KOPT-K1 (cell line): ENCODE data around the gene ROPN1L.
A peak's percentile ranks its signal among the peaks of the same experiment; 100 is the strongest.

ENCODE experiments used
- H3K27ac ChIP-seq: fragments of 200-600 bp; sonication (generic); 2 replicates; pipeline ENCODE4 v1.5.1; 2016; ENCODE audit warnings: antibody characterized with exemption, mild to moderate bottlenecking, low read depth, low read length; ENCODE audit not compliant: poor library complexity, severe bottlenecking
- H3K36me3 ChIP-seq: fragments of 200-600 bp; sonication (generic); 2 replicates; pipeline ENCODE4 v1.5.1; 2017; ENCODE audit warnings: antibody characterized with exemption, mild to moderate bottlenecking, low read length, moderate library complexity; ENCODE audit not compliant: insufficient read depth
- H3K9me3 ChIP-seq: fragments of 200-600 bp; sonication (generic); 2 replicates; pipeline ENCODE4 v1.5.1; 2017; ENCODE audit warnings: antibody characterized with exemption, low read length, mild to moderate bottlenecking; ENCODE audit not compliant: insufficient read depth, poor library complexity, severe bottlenecking

ROPN1L gene

DNA sequence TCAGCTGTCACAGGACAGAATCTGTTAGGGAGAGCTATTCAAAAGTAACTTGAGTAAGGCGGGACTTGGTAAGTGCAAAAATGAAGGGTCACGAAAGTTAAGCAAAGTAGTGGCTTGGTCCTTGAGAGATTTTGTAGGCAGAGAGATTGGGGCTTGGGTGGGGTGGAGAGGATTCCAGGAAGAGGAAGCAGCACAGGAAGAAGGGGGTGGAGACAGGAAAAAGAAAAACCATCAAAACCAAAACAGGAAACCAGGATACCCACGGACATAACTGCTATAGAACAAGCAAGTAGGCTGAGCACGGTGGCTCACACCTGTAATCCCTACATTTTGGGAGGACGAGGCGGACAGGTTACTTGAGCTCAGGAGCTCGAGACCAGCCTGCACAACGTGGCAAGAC is 3.7 kb downstream of the ROPN1L start:
- no peaks in the 10 kb centered on the region for H3K36me3 ChIP-seq
- peak overlapping the region; percentile 62 for H3K27ac ChIP-seq
- peaks cover 5% of the 10 kb centered on the region for H3K9me3 ChIP-seq

GRCh38 chr5:10446490-10446889 is 4.8 kb downstream of the ROPN1L start:
- peak overlapping the region; percentile 62 for H3K27ac ChIP-seq
- peaks cover 5% of the 10 kb centered on the region for H3K9me3 ChIP-seq
- no peaks in the 10 kb centered on the region for H3K36me3 ChIP-seq

DNA sequence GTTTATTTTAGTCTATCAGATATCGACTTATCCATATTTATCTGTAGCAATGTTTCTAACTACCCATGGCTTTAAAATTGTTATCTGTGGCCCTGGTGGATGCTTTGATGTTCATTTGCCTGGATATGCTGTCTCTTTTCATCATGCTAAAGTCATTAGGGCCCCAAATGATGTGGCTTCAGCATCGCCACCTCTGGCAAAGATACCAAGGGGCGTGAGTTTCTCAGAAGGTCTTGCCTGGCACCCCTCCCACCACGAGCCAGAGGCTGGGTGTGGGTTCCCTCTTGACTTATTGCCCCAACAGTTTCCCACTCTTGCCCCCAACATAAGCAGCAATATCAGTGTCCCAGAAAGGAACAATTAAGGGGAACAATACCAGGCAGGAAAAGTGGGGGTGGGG is 5.4 kb downstream of the ROPN1L start:
- peak overlapping the region; percentile 62 for H3K27ac ChIP-seq
- H3K9me3 ChIP-seq, result peaks cover 5% of the 10 kb centered on the region
- no peaks in the 10 kb centered on the region for H3K36me3 ChIP-seq

DNA sequence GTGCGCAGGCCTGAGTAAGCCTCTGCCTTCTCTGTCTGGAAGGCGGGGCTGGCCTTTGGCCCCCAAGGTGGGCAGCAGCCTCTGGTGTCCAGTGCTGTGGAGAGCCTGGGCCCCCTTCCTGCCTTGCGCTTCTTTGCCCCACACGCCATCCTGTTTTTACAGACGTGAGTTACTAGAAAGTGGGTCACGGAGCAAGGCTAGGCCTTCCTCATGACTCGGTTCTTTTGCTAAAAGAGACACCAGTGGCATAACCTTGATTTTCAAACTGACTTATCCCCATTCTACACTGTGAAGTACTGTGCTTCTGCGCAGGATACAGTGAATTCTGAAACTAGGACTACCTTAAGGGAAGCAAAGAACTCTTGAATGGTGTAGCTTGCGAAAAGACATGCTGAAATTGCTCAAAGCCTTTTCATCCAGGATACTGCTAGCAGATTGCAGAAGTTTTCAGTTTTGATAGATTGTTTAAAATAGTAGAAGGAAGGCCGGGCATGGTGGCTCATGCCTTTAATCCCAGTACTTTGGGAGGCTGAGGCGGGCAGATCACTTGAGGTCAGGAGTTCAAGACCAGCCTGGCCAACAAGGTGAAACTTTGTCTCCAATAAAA is 7.2 kb downstream of the ROPN1L start:
- no peak overlapping the region for H3K27ac ChIP-seq

GRCh38 chr5:10451137-10451824 is 9.6 kb downstream of the ROPN1L start:
- no peaks in the 10 kb centered on the region for H3K9me3 ChIP-seq

More for the DNA sequence above, 7.2 kb downstream of the ROPN1L start:
- peaks cover 5% of the 10 kb centered on the region for H3K9me3 ChIP-seq
- no peaks in the 10 kb centered on the region for H3K36me3 ChIP-seq

GRCh38 chr5:10452768-10453331 is 11.2 kb downstream of the ROPN1L start:
- Histone ChIP-seq H3K9me3 (no peaks in the 10 kb centered on the region), H3K36me3 (no peaks in the 10 kb centered on the region), H3K27ac (no peak overlapping the region)

More at GRCh38 chr5:10451137-10451824, 9.6 kb downstream of the ROPN1L start:
- no peak overlapping the region for H3K27ac ChIP-seq
- no peaks in the 10 kb centered on the region for H3K36me3 ChIP-seq

DNA sequence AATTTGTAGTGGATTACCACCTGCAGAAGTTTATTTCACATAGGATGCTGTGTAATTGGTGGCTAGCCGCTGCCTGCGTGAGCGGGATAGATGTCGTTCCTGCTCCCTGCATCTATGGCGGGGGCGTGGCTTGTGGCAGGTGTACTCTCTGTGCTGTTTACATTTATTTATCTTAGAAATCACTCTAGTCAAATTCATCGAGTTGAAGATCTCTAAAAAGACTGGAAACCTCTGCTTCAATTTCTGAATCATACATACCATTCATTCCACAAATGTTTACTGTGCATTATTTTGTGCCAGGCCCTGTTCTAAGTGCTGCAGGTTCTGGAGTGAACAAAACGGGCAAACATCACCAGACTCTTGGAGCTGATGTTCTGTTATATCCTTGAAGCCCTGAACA is 11.9 kb downstream of the ROPN1L start:
- no peaks in the 10 kb centered on the region for H3K9me3 ChIP-seq
- H3K36me3 ChIP-seq, result no peaks in the 10 kb centered on the region
- H3K27ac ChIP-seq, result no peak overlapping the region

DNA sequence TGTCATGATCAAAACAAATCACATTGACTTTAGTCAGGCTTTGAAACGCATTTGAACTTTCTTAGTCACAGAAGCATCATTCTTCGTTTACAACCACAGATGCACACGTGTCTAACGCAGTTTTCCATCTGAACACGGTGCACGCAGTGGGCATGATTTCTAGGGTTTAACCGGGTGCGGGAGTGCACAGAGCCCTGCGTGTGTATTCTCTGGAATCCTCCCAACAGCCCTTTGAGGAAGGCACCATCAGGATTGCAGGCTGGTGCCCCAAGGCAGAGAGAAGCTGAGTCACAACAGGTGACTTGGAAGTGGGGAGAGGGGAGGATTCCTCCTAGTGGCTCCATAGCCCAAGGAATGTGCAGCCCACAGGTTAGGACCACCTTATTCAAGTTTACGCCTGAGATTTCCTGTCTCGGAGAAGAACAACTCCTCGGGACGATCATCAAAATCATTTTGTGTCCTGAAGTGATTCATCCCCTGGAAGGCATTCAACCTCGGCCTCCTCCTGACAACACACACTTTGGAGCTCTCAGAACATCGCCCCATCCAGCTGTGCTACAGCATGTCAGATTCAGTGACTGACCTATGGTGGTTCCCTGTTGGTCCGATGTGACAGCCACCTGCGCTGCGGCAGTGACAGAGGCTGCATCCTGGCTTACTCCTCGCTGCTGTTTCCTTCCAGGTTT is 13.1 kb downstream of the ROPN1L start:
- H3K27ac ChIP-seq, result no peak overlapping the region
- H3K36me3 ChIP-seq, result no peaks in the 10 kb centered on the region
- H3K9me3 ChIP-seq, result no peaks in the 10 kb centered on the region

DNA sequence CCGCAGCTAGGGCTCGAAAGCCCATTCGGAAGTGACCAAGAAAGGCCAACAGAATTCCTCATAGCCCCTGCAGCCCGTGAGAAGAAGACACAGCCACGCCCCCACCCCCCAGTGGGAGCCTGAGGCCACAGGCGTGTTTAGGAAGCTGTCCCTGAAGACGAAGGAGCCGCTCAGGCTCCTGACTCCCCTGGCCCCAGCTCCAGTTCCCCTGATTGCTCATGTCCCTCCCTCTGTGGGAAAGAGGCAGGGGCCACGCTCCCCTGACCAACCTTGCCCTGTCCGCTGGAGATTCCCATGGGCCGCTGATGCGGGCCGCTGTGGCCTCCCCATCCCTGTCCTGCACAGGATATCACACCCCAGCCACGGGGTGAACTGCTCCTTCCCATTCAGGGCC is 13.6 kb downstream of the ROPN1L start:
- no peaks in the 10 kb centered on the region for H3K36me3 ChIP-seq
- H3K9me3 ChIP-seq, result no peaks in the 10 kb centered on the region
- no peak overlapping the region for H3K27ac ChIP-seq

- no peaks in the 10 kb centered on the region for H3K9me3 ChIP-seq
- no peaks in the 10 kb centered on the region for H3K36me3 ChIP-seq
- no peak overlapping the region for H3K27ac ChIP-seq
Observed at GRCh38 chr5:10456583-10457420, 15.1 kb downstream of the ROPN1L start.

- Histone ChIP-seq H3K36me3 (no peaks in the 10 kb centered on the region), H3K27ac (no peak overlapping the region), H3K9me3 (no peaks in the 10 kb centered on the region)
Observed at GRCh38 chr5:10457682-10458574, 16.2 kb downstream of the ROPN1L start.

DNA sequence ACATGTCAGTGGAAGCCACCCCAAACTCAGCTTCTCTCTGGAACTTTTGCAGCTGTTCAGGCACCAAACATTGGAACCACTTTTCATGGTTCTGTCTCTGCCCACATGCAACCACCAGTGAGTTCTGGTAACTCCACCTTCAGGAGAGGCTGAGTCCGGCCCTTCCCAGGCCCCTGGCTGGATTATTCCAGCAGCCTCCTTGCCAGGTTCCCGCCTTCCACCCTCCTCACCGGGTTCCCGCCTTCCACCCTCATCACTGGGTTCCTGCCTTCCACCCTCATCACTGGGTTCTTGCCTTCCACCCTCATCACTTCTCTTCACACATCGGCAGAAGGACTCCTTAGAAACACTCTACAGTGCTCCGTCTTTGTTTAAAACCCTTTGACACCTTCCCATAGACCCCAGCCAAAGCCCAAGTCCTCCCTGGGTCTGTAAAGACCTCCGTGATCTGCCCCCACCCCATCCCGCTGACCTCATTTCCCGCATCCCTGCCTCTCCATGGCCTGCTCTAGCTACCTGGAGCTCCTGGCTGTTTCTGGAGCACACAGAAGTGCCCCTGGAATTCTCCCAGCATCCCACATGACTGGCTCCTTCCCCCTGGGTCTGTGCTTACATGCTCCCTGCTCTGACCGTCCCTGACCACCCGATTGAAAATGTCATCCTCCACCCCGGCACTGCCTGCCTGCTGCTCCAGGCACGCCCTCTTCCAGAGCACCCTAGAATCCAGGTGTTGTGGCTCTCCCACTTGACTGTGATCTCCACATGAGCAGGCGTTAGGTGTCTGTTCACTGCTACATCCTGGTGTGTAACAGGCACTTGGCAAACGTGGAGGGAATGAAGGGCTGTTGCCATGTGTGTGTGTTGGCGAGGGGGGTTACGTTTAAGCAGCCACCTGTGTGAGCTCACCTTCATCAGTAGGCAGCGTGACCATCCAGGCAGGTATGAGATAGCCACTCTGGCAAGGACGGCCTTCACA is 17.7 kb downstream of the ROPN1L start:
- no peak overlapping the region for H3K27ac ChIP-seq
- no peaks in the 10 kb centered on the region for H3K36me3 ChIP-seq
- H3K9me3 ChIP-seq, result no peaks in the 10 kb centered on the region

GRCh38 chr5:10460252-10460906 is 18.7 kb downstream of the ROPN1L start:
- Histone ChIP-seq H3K27ac (no peak overlapping the region), H3K36me3 (no peaks in the 10 kb centered on the region), H3K9me3 (no peaks in the 10 kb centered on the region)
